Mucosa of descending colon (tissue), 3 donors: Measurements from ENCODE around the gene MYOCD. TPM values are rescaled to one million over a fixed set of nuclear protein-coding genes. Genes with fewer than 3 reads are reported as not detected.

ENCODE experiments used
- ATAC-seq: fragments of 200-7000 bp; cut with Tn5 transposase; one replicate; pipeline ENCODE4 v1.9.1; 2020; ENCODE audit warnings: mild to moderate bottlenecking, moderate library complexity
- DNase-seq, 3 donors: peaks; one replicate each; pipeline ENCODE4 v3.0.0-alpha.2; 2020
- H3K36me3 ChIP-seq: fragments of 200-600 bp; one replicate; pipeline ENCODE4 v1.8.0; 2021; ENCODE audit warnings: low read depth, mild to moderate bottlenecking
- H3K4me1 ChIP-seq: fragments of 200-600 bp; one replicate; pipeline ENCODE4 v1.8.0; 2021; ENCODE audit warnings: low read depth, mild to moderate bottlenecking
- H3K4me3 ChIP-seq: fragments of 200-600 bp; one replicate; pipeline ENCODE4 v1.8.0; 2021; ENCODE audit warnings: mild to moderate bottlenecking
- H3K9me3 ChIP-seq: fragments of 200-600 bp; one replicate; pipeline ENCODE4 v1.8.0; 2021; ENCODE audit warnings: mild to moderate bottlenecking
- CTCF ChIP-seq: fragments of 200-600 bp; IDR thresholded peaks from one replicate; pipeline ENCODE4 v1.8.0; 2022; ENCODE audit warnings: antibody characterized with exemption, mild to moderate bottlenecking
- intact Hi-C, 2 donors: fragments of 100-400 bp; cut with DNase I in 1 of 2; cut with micrococcal nuclease in 1 of 2; formaldehyde crosslinking; loops; one replicate each; pipeline versions ENCODE4 v1.11.0 to v1.11.1; 2022; cut with DNase I, micrococcal nuclease
- total RNA-seq, 3 donors: library from RNA; stranded (reverse); fragmentation: NEBNext Ultra II Directional in 2 of 3; extraction: Animal tissue kit (Norgen Biotek cat#: 25700) in 2 of 3; gene quantifications; one replicate each; pipeline versions ENCODE4 v1.2.1 to v1.2.4, GENCODE V29; 2021 to 2023
- donor health status: DM: no; HTN: no; CAD: no; lungs with moderate emphysema.
- donor health status: DM: no; HTN: no; CAD: no.
- donor health status: DM: no; HTN: yes; CAD: no.

MYOCD gene
- total RNA-seq, 3 donors from 2014 or later: 2.8 to 136 (median 9.4) TPM

GRCh38 chr17:12622726-12623125 lies 43.0 kb upstream of the MYOCD start:
- H3K4me3 ChIP-seq: no peak overlapping the region
- DNase-seq (no peak), ATAC-seq (no peak)
- TF ChIP-seq CTCF: no peak
- H3K36me3 ChIP-seq: no peaks in the 10 kb centered on the region
- no peaks in the 10 kb centered on the region for H3K9me3 ChIP-seq
- intact Hi-C loops: no loop called here
- H3K4me1 ChIP-seq: no peaks in the 10 kb centered on the region

DNA sequence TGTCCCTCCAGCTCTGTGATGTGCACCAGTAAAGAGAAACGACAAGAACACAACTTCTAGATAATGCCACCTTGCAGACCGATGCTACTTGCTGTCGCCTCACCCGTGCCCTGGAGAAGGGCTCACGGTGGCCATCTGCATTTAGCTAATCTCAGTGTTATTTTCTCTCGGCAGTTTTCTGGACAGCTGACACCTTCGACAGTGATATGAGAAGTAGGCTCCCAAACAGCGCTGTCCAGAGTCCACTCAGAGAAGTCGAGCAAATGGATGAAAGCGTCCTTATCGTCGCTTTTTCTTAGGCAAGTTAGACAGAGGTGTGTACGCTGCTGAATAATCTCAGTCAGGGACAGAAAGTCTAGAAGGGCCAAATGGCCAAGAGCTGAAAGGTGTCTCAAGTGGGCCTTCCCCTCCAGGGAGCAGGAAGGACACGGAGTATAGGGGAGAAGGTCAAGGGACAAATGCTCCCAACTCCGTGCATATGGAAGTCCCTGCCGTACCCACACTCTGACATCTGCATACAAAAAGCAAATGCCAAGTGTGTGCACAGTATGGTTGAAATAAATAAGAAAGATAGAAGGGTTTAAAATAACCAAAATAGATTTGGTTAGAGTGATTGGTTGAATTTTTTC lies 42.4 kb upstream of the MYOCD start:
- DNase-seq: no peak
- H3K36me3 ChIP-seq: no peaks in the 10 kb centered on the region
- intact Hi-C loops: no loop called here
- no peaks in the 10 kb centered on the region for H3K9me3 ChIP-seq
- ATAC-seq: no peak
- no peak overlapping the region for H3K4me3 ChIP-seq
- no peak for TF ChIP-seq CTCF
- H3K4me1 ChIP-seq: no peaks in the 10 kb centered on the region

DNA sequence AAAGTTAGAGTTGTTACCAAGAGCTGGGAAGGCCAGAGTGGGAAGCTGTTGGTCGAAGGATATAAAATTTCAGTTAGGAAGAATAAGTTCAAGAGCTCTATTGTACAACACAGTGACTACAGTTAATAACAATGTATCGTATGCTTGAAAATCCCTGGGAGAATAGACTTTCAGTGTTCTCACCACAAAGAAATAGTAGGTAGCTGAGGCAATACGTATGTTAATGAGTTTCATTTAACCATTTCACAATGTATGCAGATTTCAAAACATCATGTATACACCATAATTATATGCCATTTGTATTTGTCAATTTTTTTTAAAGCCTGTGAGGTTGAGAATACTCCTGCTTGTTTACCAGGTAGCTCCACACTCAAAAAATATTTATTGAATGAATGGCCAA lies 41.5 kb upstream of the MYOCD start:
- no peak for ATAC-seq
- Histone ChIP-seq H3K36me3 (no peaks in the 10 kb centered on the region), H3K4me1 (no peaks in the 10 kb centered on the region), H3K4me3 (no peak overlapping the region), H3K9me3 (no peaks in the 10 kb centered on the region)
- intact Hi-C loops: no loop called here
- no peak for DNase-seq
- TF ChIP-seq CTCF: no peak

DNA sequence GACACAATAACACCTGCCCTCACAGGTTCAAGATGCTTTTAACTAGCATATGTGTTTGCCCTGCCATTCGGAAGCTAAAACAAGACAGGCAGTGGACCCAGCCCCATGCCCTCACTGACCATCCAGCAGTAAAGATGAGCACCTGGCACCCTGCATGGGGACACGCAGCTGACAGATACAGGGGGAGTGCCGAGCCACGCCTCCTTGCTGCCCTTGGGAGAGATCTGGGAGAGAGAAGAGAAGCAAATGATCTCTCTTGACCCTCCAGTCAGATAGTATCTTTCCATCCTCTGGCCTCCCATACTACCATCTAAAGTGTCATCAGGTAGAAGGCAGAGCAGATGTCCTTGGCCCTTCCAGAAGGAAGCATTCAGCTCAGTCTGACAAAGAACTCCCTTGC lies 40.6 kb upstream of the MYOCD start:
- Histone ChIP-seq H3K9me3 (no peaks in the 10 kb centered on the region), H3K36me3 (no peaks in the 10 kb centered on the region), H3K4me1 (no peaks in the 10 kb centered on the region), H3K4me3 (no peak overlapping the region)
- TF ChIP-seq CTCF: no peak
- ATAC-seq (no peak), DNase-seq (no peak)
- intact Hi-C loops: no loop called here

- no peaks in the 10 kb centered on the region for H3K9me3 ChIP-seq
- no peaks in the 10 kb centered on the region for H3K36me3 ChIP-seq
- no peaks in the 10 kb centered on the region for H3K4me1 ChIP-seq
- DNase-seq (no peak), ATAC-seq (no peak)
- no peak for TF ChIP-seq CTCF
- H3K4me3 ChIP-seq: no peak overlapping the region
- intact Hi-C loops: no loop called here
Observed at GRCh38 chr17:12627177-12627629, 38.5 kb upstream of the MYOCD start.
